Ectodermal cell (in vitro differentiated cells): Measurements from ENCODE around the gene KRT25.

Source experiments
- H3K27ac ChIP-seq: 2 replicates; pipeline ENCODE4 v1.7.0; 2013; ENCODE audit warnings: mild to moderate bottlenecking, low read depth, low read length; ENCODE audit not compliant: insufficient read depth, poor library complexity, severe bottlenecking
- H3K27me3 ChIP-seq: 2 replicates; pipeline ENCODE4 v1.7.0; 2013; ENCODE audit warnings: mild to moderate bottlenecking, low read length; ENCODE audit not compliant: insufficient read depth, control insufficient read depth, poor library complexity, severe bottlenecking
- H3K36me3 ChIP-seq: one replicate; pipeline ENCODE4 v1.7.0; 2013; ENCODE audit warnings: low read length; ENCODE audit not compliant: control insufficient read depth, insufficient read depth
- H3K4me1 ChIP-seq: one replicate; pipeline ENCODE4 v1.7.0; 2013; ENCODE audit warnings: low read length; ENCODE audit not compliant: control insufficient read depth, insufficient read depth
- H3K4me3 ChIP-seq: 2 replicates; pipeline ENCODE4 v1.7.0; 2013; ENCODE audit warnings: low read depth, low read length, control low read depth; ENCODE audit not compliant: insufficient read depth
- H3K9me3 ChIP-seq: 2 replicates; pipeline ENCODE4 v1.7.0; 2013; ENCODE audit warnings: mild to moderate bottlenecking, low read length, moderate library complexity; ENCODE audit not compliant: control insufficient read depth
- WGBS, 2 experiments: methylation state at CpG; one replicate each; pipeline ENCODE4 v1.1.7; 2013; ENCODE audit warnings: missing lambda C conversion rate in 2 of 2; 5-methylcytosine and 5-hydroxymethylcytosine counted together

KRT25 gene

DNA sequence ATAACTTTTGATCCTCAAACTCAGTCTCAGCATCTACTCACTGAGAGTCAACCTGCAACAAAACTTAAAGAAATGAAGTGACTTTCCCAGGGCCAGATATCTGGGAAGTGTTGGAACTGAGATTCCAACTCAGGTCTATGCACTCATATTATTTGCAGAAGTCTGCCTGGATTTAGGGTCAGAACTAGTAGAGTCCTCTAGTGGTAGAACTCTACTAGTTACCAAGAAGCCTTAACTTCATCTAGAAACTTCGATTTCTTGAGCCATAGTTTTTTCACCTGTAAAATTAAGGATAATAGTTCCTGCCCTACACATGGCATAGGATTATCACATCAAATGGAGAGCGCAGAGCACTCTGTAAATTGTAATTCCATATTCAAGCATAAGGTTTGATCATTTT is 28.2 kb downstream of the KRT25 start:
- H3K27ac ChIP-seq, result no peak overlapping the region
- H3K9me3 ChIP-seq, result no peaks in the 10 kb centered on the region
- 79 to 86% methylated on average over 2 of the region's 2 CpGs for WGBS, 2 experiments
- no peak overlapping the region for H3K4me3 ChIP-seq
- H3K36me3 ChIP-seq, result no peaks in the 10 kb centered on the region
- no peaks in the 10 kb centered on the region for H3K4me1 ChIP-seq
- no peaks in the 10 kb centered on the region for H3K27me3 ChIP-seq

DNA sequence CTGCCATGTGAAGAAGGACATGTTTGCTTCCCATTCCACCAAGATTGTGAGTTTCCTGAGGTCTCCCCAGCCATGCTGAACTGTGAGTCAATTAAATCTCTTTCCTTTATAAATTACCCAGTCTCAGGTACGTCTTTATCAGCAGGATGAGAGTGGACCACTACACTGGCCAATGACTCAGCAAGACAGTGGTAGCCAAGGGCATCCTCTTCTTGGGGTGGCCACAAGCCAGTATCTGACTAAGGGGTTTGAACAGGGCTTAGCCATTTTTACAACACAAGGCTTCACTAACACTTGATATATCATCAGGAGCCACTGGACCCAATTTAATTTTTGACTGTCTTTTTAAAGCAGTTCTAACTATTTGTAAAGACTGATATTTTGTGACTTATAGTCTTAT is 30.5 kb downstream of the KRT25 start:
- H3K36me3 ChIP-seq, result no peaks in the 10 kb centered on the region
- WGBS, 2 experiments, result 89 to 91% methylated on average over 1 of the region's 1 CpG
- no peaks in the 10 kb centered on the region for H3K27me3 ChIP-seq
- H3K9me3 ChIP-seq, result no peaks in the 10 kb centered on the region
- no peaks in the 10 kb centered on the region for H3K4me1 ChIP-seq
- H3K4me3 ChIP-seq, result no peak overlapping the region
- H3K27ac ChIP-seq, result no peak overlapping the region

DNA sequence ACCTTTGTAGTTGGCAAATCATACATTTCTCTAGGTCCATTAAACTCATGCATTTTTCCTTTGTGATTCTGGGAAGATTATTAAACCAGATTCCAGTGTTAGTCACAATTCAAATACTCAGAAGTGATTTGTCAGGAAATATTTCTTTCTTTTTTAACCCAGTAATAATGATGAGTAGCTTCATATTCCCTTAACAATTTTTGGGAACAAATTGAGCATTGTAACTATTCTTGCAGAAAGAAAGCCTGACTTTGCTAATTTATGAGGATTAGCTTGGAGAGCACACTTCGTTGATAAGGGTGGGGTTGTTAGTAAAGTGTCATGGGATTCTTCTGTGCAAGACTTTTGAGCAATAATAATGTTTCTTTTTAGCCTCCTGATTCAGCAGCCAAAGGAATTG is 32.9 kb downstream of the KRT25 start:
- WGBS, 2 experiments, result 75 to 92% methylated on average over 1 of the region's 1 CpG
- no peaks in the 10 kb centered on the region for H3K27me3 ChIP-seq
- H3K27ac ChIP-seq, result no peak overlapping the region
- no peaks in the 10 kb centered on the region for H3K4me1 ChIP-seq
- H3K9me3 ChIP-seq, result no peaks in the 10 kb centered on the region
- H3K36me3 ChIP-seq, result no peaks in the 10 kb centered on the region
- H3K4me3 ChIP-seq, result no peak overlapping the region

DNA sequence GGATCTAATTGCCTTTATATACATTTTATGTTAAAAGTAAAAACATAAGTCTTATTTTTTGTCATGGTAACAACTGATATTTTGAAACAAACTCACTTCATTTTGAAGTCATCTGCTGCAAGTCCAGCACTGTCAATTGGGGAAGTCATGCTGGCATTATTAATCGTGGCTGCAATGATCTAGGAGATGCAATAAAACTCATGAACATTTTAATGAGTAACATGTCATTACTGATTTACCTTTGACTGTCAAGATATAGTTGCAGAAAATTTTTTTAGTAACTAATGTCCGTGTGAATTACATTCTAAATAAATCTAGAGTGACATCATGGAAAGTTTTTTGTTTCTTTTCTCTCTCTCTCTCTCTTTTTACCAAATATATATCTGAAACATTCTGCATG is 34.2 kb downstream of the KRT25 start:
- 98 to 100% methylated on average over 1 to 2 of the region's 2 CpGs for WGBS, 2 experiments

DNA sequence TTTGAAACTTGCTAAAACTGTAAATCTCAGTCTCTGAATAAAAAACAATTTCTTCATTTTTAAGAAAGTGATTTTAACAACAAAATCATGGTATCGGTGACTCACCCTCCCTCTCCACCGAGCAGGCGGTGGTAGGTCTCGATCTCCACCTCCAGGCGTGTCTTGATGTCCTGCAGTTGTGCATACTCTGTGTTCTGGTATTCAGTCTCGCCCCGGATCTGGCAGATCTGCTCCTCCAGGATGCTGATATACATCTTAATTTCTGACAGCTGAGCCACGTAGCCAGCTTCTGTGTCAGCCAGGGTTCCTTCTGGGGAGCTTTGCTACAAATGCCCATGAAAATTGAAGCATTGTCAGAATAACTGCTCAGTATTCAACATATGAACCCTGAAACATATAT is 36.2 kb downstream of the KRT25 start:
- WGBS, 2 experiments, result 90 to 92% methylated on average over 8 of the region's 8 CpGs
- H3K27me3 ChIP-seq, result no peaks in the 10 kb centered on the region
- no peak overlapping the region for H3K4me3 ChIP-seq
- no peaks in the 10 kb centered on the region for H3K36me3 ChIP-seq
- H3K27ac ChIP-seq, result no peak overlapping the region
- H3K4me1 ChIP-seq, result no peaks in the 10 kb centered on the region
- H3K9me3 ChIP-seq, result no peaks in the 10 kb centered on the region

More for the DNA sequence above, 34.2 kb downstream of the KRT25 start:
- Histone ChIP-seq H3K4me1 (no peaks in the 10 kb centered on the region), H3K36me3 (no peaks in the 10 kb centered on the region), H3K4me3 (no peak overlapping the region), H3K9me3 (no peaks in the 10 kb centered on the region), H3K27me3 (no peaks in the 10 kb centered on the region), H3K27ac (no peak overlapping the region)

DNA sequence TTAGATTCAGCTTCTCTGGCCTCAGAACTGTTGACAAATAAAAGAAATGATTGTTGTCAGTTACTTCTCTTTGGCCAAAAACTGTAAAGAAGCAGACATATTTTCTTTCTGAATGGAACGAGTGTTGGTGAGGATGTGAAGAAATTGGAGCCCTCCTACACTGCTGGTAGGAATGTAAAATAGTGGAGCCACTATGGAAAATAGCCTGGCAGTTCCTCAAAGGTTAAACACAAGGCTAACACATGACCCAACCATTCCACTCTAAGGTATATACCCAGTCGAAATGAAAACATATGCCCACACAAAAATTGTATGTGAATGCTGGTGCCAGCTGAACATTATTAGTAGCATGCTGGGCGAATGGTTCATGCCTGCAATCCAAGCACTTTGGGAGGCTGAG is 37.4 kb downstream of the KRT25 start:
- 76 to 85% methylated on average over 3 of the region's 3 CpGs for WGBS, 2 experiments
- Histone ChIP-seq H3K4me1 (no peaks in the 10 kb centered on the region), H3K27me3 (no peaks in the 10 kb centered on the region), H3K4me3 (no peak overlapping the region), H3K36me3 (no peaks in the 10 kb centered on the region), H3K27ac (no peak overlapping the region), H3K9me3 (no peaks in the 10 kb centered on the region)

DNA sequence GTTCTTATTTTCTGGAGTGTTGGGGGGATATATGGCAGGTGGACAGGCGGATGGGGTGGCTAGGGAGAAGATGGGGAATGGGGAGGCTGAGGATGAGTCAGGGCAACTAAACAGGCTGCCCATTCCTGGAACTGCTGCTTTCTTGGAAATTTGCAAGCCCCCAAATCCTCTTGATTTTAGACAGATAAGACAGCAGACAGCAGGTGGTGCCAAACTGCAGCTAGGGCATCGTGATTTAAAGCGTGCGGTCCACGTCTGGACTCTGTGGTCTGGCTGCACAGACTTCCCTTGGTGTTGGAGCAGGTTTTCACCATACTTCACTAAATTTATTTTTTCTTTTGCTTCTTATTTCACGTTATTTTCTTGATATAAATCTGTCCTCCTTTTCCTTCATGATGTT is 40.7 kb downstream of the KRT25 start:
- Histone ChIP-seq H3K27ac (no peak overlapping the region), H3K27me3 (no peaks in the 10 kb centered on the region), H3K4me3 (no peak overlapping the region), H3K9me3 (no peaks in the 10 kb centered on the region), H3K4me1 (no peaks in the 10 kb centered on the region), H3K36me3 (no peaks in the 10 kb centered on the region)
- 82 to 92% methylated on average over 6 of the region's 6 CpGs for WGBS, 2 experiments

DNA sequence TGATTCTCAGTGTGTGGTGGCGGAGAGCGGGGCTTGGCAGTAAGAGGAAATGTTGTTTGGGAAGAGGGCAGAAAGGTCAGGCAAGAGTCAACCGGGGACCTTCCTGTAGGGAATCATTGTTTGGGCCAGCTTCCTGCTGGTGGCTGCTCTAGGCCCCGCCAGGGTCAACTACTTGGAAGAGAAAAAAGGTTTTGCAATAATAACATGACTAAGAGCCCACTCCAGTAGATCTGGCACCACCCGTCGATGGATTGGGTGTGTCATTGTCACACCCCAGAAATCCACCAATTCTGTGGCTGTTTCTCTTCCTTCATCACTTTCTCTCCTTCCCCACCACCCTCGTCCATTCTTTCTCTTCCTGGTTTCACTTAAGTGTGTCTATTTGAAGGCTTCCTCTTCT is 47.4 kb downstream of the KRT25 start:
- Histone ChIP-seq H3K36me3 (no peaks in the 10 kb centered on the region), H3K4me3 (no peak overlapping the region), H3K9me3 (no peaks in the 10 kb centered on the region), H3K4me1 (no peaks in the 10 kb centered on the region), H3K27ac (no peak overlapping the region), H3K27me3 (no peaks in the 10 kb centered on the region)
- 70 to 77% methylated on average over 7 of the region's 7 CpGs for WGBS, 2 experiments

DNA sequence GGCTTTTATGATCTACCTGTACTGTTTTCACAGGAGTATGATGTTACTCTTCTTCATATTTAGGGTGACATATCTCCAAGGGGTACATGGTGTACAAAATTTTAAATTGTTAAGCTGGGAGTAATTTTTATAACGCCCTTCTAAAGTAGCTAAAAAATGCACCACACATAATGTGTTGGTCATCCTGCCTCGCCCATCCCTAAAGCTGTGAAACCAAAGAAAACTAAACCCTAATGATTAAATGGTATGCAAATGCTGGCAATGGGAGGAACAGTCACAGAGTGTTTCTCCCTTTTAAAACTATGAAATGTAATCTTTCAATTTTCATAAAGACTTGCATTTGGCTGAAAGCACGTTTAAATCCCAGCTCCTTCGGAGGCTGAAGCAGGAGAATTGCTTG is 49.5 kb downstream of the KRT25 start:
- no peaks in the 10 kb centered on the region for H3K9me3 ChIP-seq
- WGBS, 2 experiments, result 76 to 82% methylated on average over 2 to 4 of the region's 4 CpGs
- H3K36me3 ChIP-seq, result no peaks in the 10 kb centered on the region
- H3K4me3 ChIP-seq, result no peak overlapping the region
- H3K27me3 ChIP-seq, result no peaks in the 10 kb centered on the region
- no peaks in the 10 kb centered on the region for H3K4me1 ChIP-seq
- H3K27ac ChIP-seq, result no peak overlapping the region

DNA sequence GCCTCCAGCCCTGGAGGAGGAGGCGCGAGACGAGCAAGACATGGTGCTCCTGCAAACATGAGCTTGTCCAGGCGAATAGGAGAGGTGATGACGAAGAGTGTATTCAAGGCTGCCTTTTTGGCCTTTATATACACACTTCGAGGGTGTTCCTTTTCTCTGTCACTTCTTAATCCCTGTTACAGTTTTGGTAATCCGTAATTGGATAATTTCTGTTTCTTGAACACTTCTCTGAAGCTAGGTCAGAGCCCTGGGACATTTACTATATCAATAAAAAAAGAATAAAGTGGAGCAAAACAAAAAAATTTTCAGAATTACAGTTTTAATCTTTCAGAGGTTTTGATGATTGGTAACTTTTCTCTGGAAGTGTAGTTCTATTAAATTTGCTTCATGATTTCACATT is 51.5 kb downstream of the KRT25 start, which contains the start of gene KRT24:
Gene KRT24 (minus strand): TSS at position 101 of the 400 bp plus-strand sequence. CDS start 59 bp downstream, at position 42.
- no peak within 1 kb of the TSS for H3K4me3 ChIP-seq
- no peaks in the 10 kb centered on the region for H3K36me3 ChIP-seq
- no peaks in the 10 kb centered on the region for H3K4me1 ChIP-seq
- no peaks in the 10 kb centered on the region for H3K27me3 ChIP-seq
- H3K27ac ChIP-seq, result no peak within 1 kb of the TSS
- H3K9me3 ChIP-seq, result no peaks in the 10 kb centered on the region
- WGBS, 2 experiments, result 93 to 97% methylated on average over 7 of the region's 7 CpGs

DNA sequence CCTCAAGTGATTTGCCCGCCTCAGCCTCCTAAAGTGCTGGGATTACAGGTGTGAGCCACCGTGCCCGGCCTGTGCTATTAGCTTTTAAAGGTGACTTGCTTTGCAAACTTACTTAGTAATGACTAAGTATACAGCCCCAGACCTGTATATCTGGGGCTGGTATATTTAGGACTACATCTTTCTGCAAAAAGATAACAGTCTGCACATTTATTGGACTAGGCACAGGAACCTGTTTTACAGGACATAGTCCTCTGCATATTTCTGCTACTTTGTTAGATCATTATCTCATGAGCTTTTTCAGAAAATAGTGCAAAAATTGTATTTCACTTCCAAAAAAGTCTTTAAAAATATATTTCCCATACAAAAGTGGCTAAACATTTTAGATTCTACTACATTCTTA is 52.9 kb downstream of the KRT25 start:
- 87 to 97% methylated on average over 3 of the region's 3 CpGs for WGBS, 2 experiments
- Histone ChIP-seq H3K36me3 (no peaks in the 10 kb centered on the region), H3K27ac (no peak overlapping the region), H3K4me1 (no peaks in the 10 kb centered on the region), H3K9me3 (no peaks in the 10 kb centered on the region), H3K4me3 (no peak overlapping the region), H3K27me3 (no peaks in the 10 kb centered on the region)
